SK-N-SH (cell line): ENCODE results near the gene FMN2. TPM values are rescaled to one million over a fixed set of nuclear protein-coding genes. Genes with fewer than 3 reads are reported as not detected.

ENCODE experiments used
- CTCF ChIA-PET: fragments of 300-600, 350-600 bp; formaldehyde crosslinking; extraction: SDS; loops from one replicate; lab custom pipeline; 2021; lab: Yijun Ruan, JAX
- POLR2A ChIA-PET: fragments of 350-600 bp; sonication (Branson Sonifier 250); formaldehyde crosslinking; extraction: SDS; loops from one replicate; lab custom pipeline; 2020; ENCODE audit warnings: antibody characterized with exemption, inconsistent platforms; lab: Yijun Ruan, JAX
- DNase-seq: peaks from one replicate; pipeline ENCODE4 v3.0.0; 2012
- H2AFZ ChIP-seq: fragments of 200-600 bp; sonication (generic); 2 replicates; pipeline ENCODE4 v1.8.1; 2016; ENCODE audit warnings: antibody characterized with exemption, mild to moderate bottlenecking, low read depth
- H3F3A ChIP-seq: fragments of 200-600 bp; sonication (generic); replicated peaks from 2 replicates; pipeline ENCODE3; 2016; ENCODE audit warnings: antibody characterized with exemption, mild to moderate bottlenecking; ENCODE audit not compliant: insufficient read depth
- H3K27ac ChIP-seq, 2 experiments: fragments of 200-500 bp in 1 of 2; fragments of 200-600 bp in 1 of 2; sonication (Bioruptor generic) in 1 of 2; sonication (generic), shearing (Covaris generic) in 1 of 2; 2 replicates each; pipeline versions ENCODE4 v1.5.1 to v1.6.1; 2014 to 2016; ENCODE audit warnings: low read depth in 2 of 2, inconsistent platforms in 1 of 2, low read length in 1 of 2, mild to moderate bottlenecking in 1 of 2, mixed read lengths in 1 of 2
- H3K27me3 ChIP-seq: fragments of 200-600 bp; sonication (generic), shearing (Covaris generic); 2 replicates; pipeline ENCODE4 v1.6.1; 2016; ENCODE audit warnings: mixed run types; ENCODE audit not compliant: insufficient read depth
- H3K36me3 ChIP-seq, 2 experiments: fragments of 200-500 bp in 1 of 2; fragments of 200-600 bp in 1 of 2; sonication (Bioruptor generic) in 1 of 2; sonication (generic) in 1 of 2; replicated peaks in 1 of 2; 2 replicates each; pipeline versions ENCODE3 to v1.5.1; 2014 to 2016; ENCODE audit warnings: low read length in 1 of 2, mild to moderate bottlenecking in 1 of 2; ENCODE audit not compliant: insufficient read depth in 2 of 2, control insufficient read depth in 1 of 2
- H3K4me1 ChIP-seq, 2 experiments: fragments of 200-500 bp in 1 of 2; fragments of 200-600 bp in 1 of 2; sonication (Bioruptor generic) in 1 of 2; sonication (generic), shearing (Covaris generic) in 1 of 2; 2 replicates each; pipeline versions ENCODE4 v1.5.1 to v1.6.1; 2014 to 2016; ENCODE audit warnings: low read depth in 1 of 2, low read length in 1 of 2, mixed run types in 1 of 2; ENCODE audit not compliant: insufficient read depth in 2 of 2, control insufficient read depth in 1 of 2
- H3K4me2 ChIP-seq: fragments of 200-600 bp; sonication (generic), shearing (Covaris generic); 2 replicates; pipeline ENCODE4 v1.6.1; 2017; ENCODE audit warnings: mixed run types
- H3K4me3 ChIP-seq, 2 experiments: fragments of 200-500 bp in 1 of 2; fragments of 200-600 bp in 1 of 2; sonication (Bioruptor generic) in 1 of 2; sonication (generic), shearing (Covaris generic) in 1 of 2; 2 replicates each; pipeline versions ENCODE4 v1.5.1 to v1.8.1; 2014 to 2016; ENCODE audit warnings: low read depth in 2 of 2, inconsistent platforms in 1 of 2, low read length in 1 of 2, mild to moderate bottlenecking in 1 of 2, mixed read lengths in 1 of 2, moderate library complexity in 1 of 2
- H3K79me2 ChIP-seq: fragments of 200-600 bp; sonication (generic); 2 replicates; pipeline ENCODE4 v1.8.1; 2017; ENCODE audit warnings: mild to moderate bottlenecking; ENCODE audit not compliant: insufficient read depth
- H3K9ac ChIP-seq: fragments of 200-600 bp; sonication (generic); 2 replicates; pipeline ENCODE4 v1.6.1; 2017; ENCODE audit warnings: mixed run types
- H3K9me2 ChIP-seq: fragments of 200-600 bp; sonication (generic); 2 replicates; pipeline ENCODE4 v1.6.1; 2017; ENCODE audit warnings: mixed run types
- H3K9me3 ChIP-seq: fragments of 200-600 bp; sonication (generic); 2 replicates; pipeline ENCODE4 v1.6.1; 2017; ENCODE audit warnings: mixed run types, mild to moderate bottlenecking, moderate library complexity
- H4K20me1 ChIP-seq: fragments of 200-600 bp; sonication (generic); 2 replicates; pipeline ENCODE4 v1.6.1; 2017; ENCODE audit warnings: mild to moderate bottlenecking, mixed run types; ENCODE audit not compliant: insufficient read depth
- EZH2phosphoT487 ChIP-seq: fragments of 200-600 bp; sonication (generic); IDR thresholded peaks from 2 replicates; pipeline ENCODE4 v1.6.1; 2017; ENCODE audit warnings: low read depth, mixed run types, mild to moderate bottlenecking, antibody characterized with exemption, moderate library complexity, borderline replicate concordance
- FOSL2 ChIP-seq: IDR thresholded peaks from 2 replicates; pipeline ENCODE4 v1.4.0; 2012; ENCODE audit warnings: low read depth, mild to moderate bottlenecking, moderate library complexity, borderline replicate concordance
- FOXJ3 ChIP-seq: sonication (generic); formaldehyde crosslinking; IDR thresholded peaks from 2 replicates; pipeline ENCODE4 v1.5.1; 2020; ENCODE audit warnings: mild to moderate bottlenecking, missing genetic modification reagents
- MEF2A ChIP-seq: IDR thresholded peaks from 2 replicates; pipeline ENCODE4 v1.4.0; 2012; ENCODE audit warnings: low read depth, borderline replicate concordance
- MXI1 ChIP-seq: IDR thresholded peaks from 2 replicates; pipeline ENCODE4 v1.6.1; 2012; ENCODE audit warnings: mild to moderate bottlenecking, low read depth, low read length, improper control_type of control experiment
- RAD21 ChIP-seq: IDR thresholded peaks from 2 replicates; pipeline ENCODE4 v1.6.1; 2012; ENCODE audit warnings: mild to moderate bottlenecking, low read length
- RFX5 ChIP-seq: IDR thresholded peaks from 2 replicates; pipeline ENCODE4 v1.6.1; 2012; ENCODE audit warnings: mild to moderate bottlenecking, improper control_type of control experiment, low read length
- TAF1 ChIP-seq: IDR thresholded peaks from 2 replicates; pipeline ENCODE4 v1.6.1; 2012; ENCODE audit warnings: low read depth, mild to moderate bottlenecking, low read length, moderate library complexity, borderline replicate concordance
- TCF12 ChIP-seq: IDR thresholded peaks from 2 replicates; pipeline ENCODE4 v1.4.0; 2012
- TEAD4 ChIP-seq: IDR thresholded peaks from 2 replicates; pipeline ENCODE4 v1.4.0; 2012; ENCODE audit warnings: mild to moderate bottlenecking, borderline replicate concordance; ENCODE audit not compliant: insufficient read depth
- WGBS: methylation state at CpG from one replicate; pipeline ENCODE4 v1.1.6; 2017; ENCODE audit warnings: low lambda C conversion rate; 5-methylcytosine and 5-hydroxymethylcytosine counted together
- polyA plus RNA-seq, 3 experiments: library from polyadenylated mRNA; depleted of rRNA; stranded (reverse); fragments of >200 nt; gene quantifications; 2 replicates each; pipeline ENCODE4 v1.2.3, GENCODE V29; 2012
- TF ChIP-seq, protein P1 (sequence below): IDR thresholded peaks from 2 replicates; pipeline ENCODE4; 2012
- TF ChIP-seq, protein P2 (sequence below): fragments of 150-350 bp; IDR thresholded peaks from 2 replicates; pipeline ENCODE4 v1.6.1; 2017; ENCODE audit warnings: antibody characterized with exemption, low read length, low read depth, borderline replicate concordance
- TF ChIP-seq, protein P3 (sequence below): IDR thresholded peaks from 2 replicates; pipeline ENCODE4 v1.4.0; 2012; ENCODE audit warnings: low read depth, borderline replicate concordance
- TF ChIP-seq, protein P4 (sequence below): fragments of 150-350 bp; IDR thresholded peaks from 2 replicates; pipeline ENCODE4 v1.6.1; 2016; ENCODE audit warnings: mild to moderate bottlenecking, low read depth, low read length
- TF ChIP-seq, protein P5 (sequence below): fragments of 200-600 bp; sonication (generic); IDR thresholded peaks from 2 replicates; pipeline ENCODE4 v1.6.1; 2017; ENCODE audit warnings: antibody characterized with exemption, mild to moderate bottlenecking, moderate library complexity

Gene FMN2
- polyA plus RNA-seq, 1 of the 3 experiments (the other 2 are of a cell fraction), result 7.2 TPM

DNA sequence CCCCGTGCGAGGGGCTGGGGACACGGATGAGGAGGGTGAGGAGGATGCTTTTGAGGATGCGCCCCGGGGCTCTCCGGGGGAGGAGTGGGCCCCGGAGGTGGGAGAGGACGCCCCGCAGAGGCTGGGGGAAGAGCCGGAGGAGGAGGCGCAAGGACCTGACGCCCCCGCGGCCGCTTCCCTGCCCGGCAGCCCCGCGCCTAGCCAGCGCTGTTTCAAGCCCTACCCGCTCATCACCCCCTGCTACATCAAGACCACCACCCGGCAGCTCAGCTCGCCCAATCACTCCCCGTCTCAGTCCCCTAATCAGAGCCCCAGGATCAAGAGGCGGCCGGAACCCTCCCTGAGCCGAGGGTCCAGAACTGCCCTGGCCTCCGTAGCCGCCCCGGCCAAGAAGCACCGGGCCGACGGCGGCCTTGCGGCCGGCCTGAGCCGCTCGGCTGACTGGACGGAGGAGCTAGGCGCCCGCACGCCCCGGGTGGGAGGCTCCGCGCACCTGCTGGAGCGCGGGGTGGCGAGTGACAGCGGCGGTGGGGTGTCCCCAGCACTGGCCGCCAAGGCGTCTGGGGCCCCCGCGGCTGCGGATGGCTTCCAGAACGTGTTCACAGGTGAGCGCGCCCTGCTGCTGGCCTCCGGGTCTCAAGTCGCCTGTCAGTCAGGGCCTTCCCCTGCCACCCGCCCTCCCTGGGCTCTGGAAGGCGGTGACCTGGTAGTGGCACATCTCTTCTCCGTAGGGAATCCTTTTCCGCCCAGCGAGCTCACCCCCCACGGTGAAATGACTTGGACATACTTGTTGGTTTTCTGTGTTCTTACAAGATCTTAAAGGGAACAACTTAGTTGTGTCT lies 1.7 kb downstream of the FMN2 start:
- CTCF ChIA-PET, result interaction anchor here (0.8 to 4.8 kb wide), 12 partner anchors 13 to 96 kb away, joined by 3 to 21 read pairs (median 4); no protein-coding TSS in a partner anchor
- Histone ChIP-seq H3K27ac (peak overlapping the region; percentile 58 to 85), H3K9me2 (no peaks in the 10 kb centered on the region), H3K9me3 (no peaks in the 10 kb centered on the region), H3K27me3 (no peaks in the 10 kb centered on the region), H3K36me3 (peaks cover 8 to 19% of the 10 kb centered on the region in 2 experiments), H2AFZ (no peak overlapping the region), H4K20me1 (no peaks in the 10 kb centered on the region; the same call in 1 of the 2 replicates), H3K9ac (peak overlapping the region; percentile 79), H3K4me2 (peak overlapping the region; percentile 96), H3K4me3 (peak overlapping the region; percentile 89 to 93), H3F3A (peaks cover 3% of the 10 kb centered on the region), H3K79me2 (peaks cover 67% of the 10 kb centered on the region), H3K4me1 (peaks cover 3 to 40% of the 10 kb centered on the region in 2 experiments; a peak in 3 of 4 replicates)
- POLR2A ChIA-PET, result no interaction called here
- DNase-seq, result peak; percentile 79
- WGBS, result 8% methylated on average over 15 of the region's 65 CpGs
- TF ChIP-seq, protein P1, sequence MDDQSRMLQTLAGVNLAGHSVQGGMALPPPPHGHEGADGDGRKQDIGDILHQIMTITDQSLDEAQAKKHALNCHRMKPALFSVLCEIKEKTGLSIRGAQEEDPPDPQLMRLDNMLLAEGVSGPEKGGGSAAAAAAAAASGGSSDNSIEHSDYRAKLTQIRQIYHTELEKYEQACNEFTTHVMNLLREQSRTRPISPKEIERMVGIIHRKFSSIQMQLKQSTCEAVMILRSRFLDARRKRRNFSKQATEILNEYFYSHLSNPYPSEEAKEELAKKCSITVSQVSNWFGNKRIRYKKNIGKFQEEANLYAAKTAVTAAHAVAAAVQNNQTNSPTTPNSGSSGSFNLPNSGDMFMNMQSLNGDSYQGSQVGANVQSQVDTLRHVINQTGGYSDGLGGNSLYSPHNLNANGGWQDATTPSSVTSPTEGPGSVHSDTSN, result 0 out of 2 replicates have a peak, but pooled peaks have one; percentile 15
- TF ChIP-seq TAF1, result no peak

DNA sequence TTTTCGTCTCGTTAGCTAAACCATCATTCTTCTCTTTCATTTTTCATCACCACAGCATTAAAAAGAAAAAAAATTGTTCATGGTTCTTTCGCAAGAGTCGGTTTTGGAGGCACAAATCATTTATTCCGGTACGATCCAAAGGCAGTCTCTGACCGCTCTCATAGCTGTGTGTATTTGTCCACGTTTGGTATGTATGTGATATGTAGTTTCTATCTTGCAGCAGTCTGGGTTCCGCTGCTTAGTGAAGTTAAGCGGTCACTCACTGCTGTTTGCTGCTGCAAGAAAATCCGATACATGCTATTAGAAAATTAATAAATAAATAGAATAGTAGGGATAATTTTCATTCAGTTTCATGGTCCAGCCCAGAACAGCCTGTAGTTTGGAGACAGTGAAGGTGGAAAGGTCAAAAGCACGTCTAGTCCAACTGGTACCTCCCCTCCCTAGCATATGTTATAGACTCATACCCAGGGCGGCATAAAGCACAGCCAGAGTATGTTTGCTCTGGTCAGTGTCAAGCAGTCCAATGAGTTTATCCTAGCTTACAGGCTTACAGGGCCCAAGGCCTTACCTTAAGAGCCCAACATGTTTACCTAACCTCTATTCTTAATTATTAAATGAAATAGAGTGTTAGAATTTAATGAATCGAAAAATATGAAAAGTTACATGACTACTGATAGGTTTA lies 2.5 kb downstream of the FMN2 start:
- ChIA-PET POLR2A (no interaction called here), CTCF (interaction anchor here (0.9 to 4.8 kb wide), 9 partner anchors 12 to 96 kb away, joined by 3 to 21 read pairs (median 4); no protein-coding TSS in a partner anchor)
- H3K9ac ChIP-seq, result peak overlapping the region; percentile 79
- TF ChIP-seq MEF2A (no peak), TEAD4 (no peak), RFX5 (no peak), EZH2phosphoT487 (no peak), FOXJ3 (CRISPR knock-in tag) (no peak), TCF12 (no peak), MXI1 (no peak), RAD21 (no peak), FOSL2 (no peak)
- TF ChIP-seq, protein P2, sequence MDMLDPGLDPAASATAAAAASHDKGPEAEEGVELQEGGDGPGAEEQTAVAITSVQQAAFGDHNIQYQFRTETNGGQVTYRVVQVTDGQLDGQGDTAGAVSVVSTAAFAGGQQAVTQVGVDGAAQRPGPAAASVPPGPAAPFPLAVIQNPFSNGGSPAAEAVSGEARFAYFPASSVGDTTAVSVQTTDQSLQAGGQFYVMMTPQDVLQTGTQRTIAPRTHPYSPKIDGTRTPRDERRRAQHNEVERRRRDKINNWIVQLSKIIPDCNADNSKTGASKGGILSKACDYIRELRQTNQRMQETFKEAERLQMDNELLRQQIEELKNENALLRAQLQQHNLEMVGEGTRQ, result no peak
- TF ChIP-seq, protein P3, sequence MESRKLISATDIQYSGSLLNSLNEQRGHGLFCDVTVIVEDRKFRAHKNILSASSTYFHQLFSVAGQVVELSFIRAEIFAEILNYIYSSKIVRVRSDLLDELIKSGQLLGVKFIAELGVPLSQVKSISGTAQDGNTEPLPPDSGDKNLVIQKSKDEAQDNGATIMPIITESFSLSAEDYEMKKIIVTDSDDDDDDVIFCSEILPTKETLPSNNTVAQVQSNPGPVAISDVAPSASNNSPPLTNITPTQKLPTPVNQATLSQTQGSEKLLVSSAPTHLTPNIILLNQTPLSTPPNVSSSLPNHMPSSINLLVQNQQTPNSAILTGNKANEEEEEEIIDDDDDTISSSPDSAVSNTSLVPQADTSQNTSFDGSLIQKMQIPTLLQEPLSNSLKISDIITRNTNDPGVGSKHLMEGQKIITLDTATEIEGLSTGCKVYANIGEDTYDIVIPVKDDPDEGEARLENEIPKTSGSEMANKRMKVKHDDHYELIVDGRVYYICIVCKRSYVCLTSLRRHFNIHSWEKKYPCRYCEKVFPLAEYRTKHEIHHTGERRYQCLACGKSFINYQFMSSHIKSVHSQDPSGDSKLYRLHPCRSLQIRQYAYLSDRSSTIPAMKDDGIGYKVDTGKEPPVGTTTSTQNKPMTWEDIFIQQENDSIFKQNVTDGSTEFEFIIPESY, result no peak
- TF ChIP-seq, protein P4, sequence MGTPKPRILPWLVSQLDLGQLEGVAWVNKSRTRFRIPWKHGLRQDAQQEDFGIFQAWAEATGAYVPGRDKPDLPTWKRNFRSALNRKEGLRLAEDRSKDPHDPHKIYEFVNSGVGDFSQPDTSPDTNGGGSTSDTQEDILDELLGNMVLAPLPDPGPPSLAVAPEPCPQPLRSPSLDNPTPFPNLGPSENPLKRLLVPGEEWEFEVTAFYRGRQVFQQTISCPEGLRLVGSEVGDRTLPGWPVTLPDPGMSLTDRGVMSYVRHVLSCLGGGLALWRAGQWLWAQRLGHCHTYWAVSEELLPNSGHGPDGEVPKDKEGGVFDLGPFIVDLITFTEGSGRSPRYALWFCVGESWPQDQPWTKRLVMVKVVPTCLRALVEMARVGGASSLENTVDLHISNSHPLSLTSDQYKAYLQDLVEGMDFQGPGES, result no peak
- TF ChIP-seq, protein P5, sequence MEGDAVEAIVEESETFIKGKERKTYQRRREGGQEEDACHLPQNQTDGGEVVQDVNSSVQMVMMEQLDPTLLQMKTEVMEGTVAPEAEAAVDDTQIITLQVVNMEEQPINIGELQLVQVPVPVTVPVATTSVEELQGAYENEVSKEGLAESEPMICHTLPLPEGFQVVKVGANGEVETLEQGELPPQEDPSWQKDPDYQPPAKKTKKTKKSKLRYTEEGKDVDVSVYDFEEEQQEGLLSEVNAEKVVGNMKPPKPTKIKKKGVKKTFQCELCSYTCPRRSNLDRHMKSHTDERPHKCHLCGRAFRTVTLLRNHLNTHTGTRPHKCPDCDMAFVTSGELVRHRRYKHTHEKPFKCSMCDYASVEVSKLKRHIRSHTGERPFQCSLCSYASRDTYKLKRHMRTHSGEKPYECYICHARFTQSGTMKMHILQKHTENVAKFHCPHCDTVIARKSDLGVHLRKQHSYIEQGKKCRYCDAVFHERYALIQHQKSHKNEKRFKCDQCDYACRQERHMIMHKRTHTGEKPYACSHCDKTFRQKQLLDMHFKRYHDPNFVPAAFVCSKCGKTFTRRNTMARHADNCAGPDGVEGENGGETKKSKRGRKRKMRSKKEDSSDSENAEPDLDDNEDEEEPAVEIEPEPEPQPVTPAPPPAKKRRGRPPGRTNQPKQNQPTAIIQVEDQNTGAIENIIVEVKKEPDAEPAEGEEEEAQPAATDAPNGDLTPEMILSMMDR, result no peak

More for the DNA sequence above, 2.5 kb downstream of the FMN2 start:
- Histone ChIP-seq H3K9me2 (no peaks in the 10 kb centered on the region), H3K36me3 (peaks cover 8 to 19% of the 10 kb centered on the region in 2 experiments), H3K9me3 (no peaks in the 10 kb centered on the region), H3K27me3 (no peaks in the 10 kb centered on the region), H3K79me2 (peaks cover 75% of the 10 kb centered on the region), H3K4me3 (peak overlapping the region; percentile 89 to 93), H2AFZ (no peak overlapping the region), H4K20me1 (no peaks in the 10 kb centered on the region; the same call in 1 of the 2 replicates), H3K4me2 (peak overlapping the region; percentile 96), H3K27ac (peak overlapping the region; percentile 48 to 58; a peak in 2 of 4 replicates), H3F3A (peaks cover 12% of the 10 kb centered on the region), H3K4me1 (peaks cover 6 to 45% of the 10 kb centered on the region in 2 experiments; a peak in 3 of 4 replicates)
- 78% methylated on average over 14 of the region's 14 CpGs for WGBS
- peak; percentile 53 for DNase-seq
